Stimulated activated CD4-positive, alpha-beta T cell treated with anti-CD3 and anti-CD28 coated beads, Interleukin-12 subunit alpha, Interleukin-12 subunit beta, amount 100 ng/mL, for 24 hours (primary cell): ENCODE data around the gene FRMD6.
"Not testable (repeated sequence)": the region's sequence is repeated elsewhere in the genome, so short reads cannot be mapped to it uniquely, and the experiment has no call there.

Experiments used
- DNase-seq, 2 experiments: peaks; one replicate each; pipeline ENCODE4 v3.0.0-alpha.2; 2020; ENCODE audit warnings: low read depth in 2 of 2

FRMD6 gene

GRCh38 chr14:51630987-51631386 is 20.7 kb upstream of the FRMD6 start:
- DNase-seq, result no peak

GRCh38 chr14:51633298-51633697 is 18.4 kb upstream of the FRMD6 start:
- not testable (repeated sequence) for DNase-seq

DNA sequence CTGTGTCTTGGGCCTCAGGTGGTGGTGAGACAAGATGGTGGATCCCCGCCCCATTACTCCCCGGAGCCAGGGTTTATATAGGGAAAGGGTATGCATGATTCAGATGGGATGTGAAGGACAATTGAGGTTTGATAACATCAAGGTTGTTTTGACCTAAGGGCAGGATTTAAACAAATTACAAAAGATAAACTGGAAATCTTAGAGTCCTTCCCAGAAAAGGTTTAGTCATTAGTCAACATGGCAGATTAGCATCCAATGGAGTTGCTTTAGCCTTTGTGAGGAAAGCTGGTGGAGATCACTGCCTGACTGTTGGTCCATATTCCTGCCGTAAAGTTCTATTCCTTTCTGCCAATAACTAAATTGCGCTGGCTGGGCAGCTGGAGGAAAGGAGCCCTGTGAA is 15.6 kb upstream of the FRMD6 start:
- no peak for DNase-seq

DNA sequence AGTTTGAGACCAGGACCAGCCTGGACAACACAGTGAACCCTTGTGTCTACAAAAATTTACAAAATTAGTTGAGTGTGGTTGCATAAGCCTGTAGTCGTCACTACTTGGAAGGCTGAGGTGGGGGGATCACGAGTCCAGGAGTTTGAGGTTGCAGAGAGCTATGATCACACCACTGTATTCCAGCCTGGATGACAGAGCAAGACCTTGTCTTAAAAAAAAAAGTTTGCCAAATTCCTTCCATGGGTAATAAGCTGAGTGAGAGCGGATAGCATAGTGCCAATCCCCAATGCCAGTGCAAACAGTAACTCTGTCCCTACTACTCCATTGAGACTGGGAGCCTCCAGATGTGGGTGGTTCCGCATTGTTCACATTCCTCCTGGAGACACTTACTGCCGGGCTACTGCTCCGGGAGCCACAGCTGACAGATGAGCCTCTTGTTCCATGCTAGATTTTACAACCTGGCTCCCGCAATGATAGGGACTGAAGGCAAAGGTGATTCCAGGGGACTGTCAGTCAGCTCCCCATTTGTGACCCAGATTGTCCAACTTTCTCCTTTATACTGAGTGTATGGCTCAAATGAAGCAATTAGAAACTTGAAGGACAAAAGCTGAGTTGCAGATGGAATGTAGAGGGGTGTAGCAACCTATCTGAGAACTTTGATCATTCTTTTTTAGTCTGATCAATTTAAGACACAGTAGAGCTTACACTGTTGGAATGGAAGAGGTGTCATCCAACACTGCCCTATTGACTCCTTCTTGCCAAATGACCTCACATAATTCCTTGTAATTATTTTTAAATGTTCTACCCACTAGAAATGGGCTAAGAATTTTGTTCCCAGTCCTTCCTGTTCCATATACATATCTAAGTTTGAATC is 13.4 kb upstream of the FRMD6 start:
- DNase-seq, result no peak

GRCh38 chr14:51639668-51640316 is 11.9 kb upstream of the FRMD6 start:
- DNase-seq, result no peak

- no peak for DNase-seq
These were observed 8.6 kb upstream of the FRMD6 start for GRCh38 chr14:51643140-51643539.

- DNase-seq, result no peak
These were observed 7.3 kb upstream of the FRMD6 start for GRCh38 chr14:51644217-51644933.

GRCh38 chr14:51648296-51648695 is 3.4 kb upstream of the FRMD6 start:
- no peak for DNase-seq

DNA sequence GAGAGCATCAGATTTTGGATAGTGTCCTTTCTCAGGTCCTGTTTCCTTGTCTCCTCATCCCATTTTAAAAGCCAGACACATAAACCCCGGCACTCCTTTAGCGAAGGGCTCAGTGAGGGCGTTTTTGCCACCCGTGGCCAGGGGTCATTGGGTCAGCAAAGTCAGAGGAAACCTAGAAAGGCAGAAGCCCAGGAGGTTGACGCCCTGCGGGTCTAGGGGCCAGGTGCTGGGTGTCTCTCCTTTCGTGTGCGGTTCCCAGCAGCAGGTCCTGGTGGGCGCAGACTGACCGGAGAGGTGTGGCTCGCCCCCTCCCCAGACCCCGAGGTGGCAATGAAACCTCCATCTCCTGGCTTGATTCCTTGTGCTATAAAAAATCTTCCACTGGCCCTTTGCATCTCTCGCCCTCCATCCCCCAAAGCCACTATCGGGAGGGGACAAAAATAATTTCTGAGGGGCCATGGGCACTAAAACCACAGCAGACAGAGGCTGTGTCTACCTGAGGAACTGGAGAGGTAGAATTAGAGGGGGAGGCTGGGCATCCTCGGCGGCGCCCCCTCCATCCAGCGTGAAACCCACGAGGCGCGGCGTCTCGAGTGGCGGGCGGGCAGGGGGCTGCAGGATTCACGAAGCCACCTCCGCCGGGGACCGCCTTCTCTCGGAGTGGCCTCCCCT is 858 bp upstream of the FRMD6 start:
- no peak for DNase-seq

DNA sequence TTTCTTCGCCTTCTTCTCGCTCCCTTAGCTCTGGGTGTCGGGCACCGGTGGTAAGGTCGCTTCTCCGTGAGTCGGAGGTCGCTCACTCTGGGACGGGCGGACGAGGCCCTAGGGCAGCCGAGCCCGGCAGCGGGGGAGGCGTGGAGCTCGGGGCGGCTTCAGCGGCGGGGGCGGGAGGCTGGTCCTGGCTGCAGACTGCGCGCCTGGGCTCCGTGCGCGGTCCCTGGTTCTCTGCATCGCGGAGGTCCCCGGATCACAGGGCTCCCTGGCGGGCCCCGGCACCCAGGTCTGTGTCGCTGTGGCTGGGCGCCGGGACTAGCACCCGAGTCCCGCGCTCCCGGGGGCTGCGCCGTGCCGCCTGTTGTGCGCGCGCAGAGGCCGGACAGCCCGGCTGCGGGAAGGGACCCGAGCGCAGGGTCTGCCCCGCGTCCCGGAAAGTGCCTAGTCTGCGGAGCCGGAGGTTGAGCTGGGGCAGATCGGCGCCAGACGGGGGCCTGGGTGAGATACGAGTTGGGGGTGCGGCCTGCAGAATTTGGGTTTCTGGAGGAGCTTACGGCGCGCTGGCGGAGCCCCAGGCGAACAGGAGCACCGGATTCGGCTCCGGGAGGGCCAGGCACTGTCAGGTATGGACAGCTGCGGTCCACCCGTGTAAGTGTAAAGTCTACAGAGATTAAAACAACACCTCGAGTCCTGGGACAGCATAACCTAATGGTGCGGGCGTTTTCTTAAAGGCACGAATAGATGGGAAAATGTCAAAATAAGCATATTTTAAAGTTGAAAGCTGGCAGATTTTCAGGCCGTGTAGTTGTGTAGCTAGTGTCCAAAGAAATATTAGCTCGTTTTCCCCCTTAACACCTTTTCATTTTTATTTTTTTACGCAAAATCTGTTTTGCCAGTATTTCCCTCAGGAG is 713 bp downstream of the FRMD6 start:
- DNase-seq, result peak; percentile 14 to 37

DNA sequence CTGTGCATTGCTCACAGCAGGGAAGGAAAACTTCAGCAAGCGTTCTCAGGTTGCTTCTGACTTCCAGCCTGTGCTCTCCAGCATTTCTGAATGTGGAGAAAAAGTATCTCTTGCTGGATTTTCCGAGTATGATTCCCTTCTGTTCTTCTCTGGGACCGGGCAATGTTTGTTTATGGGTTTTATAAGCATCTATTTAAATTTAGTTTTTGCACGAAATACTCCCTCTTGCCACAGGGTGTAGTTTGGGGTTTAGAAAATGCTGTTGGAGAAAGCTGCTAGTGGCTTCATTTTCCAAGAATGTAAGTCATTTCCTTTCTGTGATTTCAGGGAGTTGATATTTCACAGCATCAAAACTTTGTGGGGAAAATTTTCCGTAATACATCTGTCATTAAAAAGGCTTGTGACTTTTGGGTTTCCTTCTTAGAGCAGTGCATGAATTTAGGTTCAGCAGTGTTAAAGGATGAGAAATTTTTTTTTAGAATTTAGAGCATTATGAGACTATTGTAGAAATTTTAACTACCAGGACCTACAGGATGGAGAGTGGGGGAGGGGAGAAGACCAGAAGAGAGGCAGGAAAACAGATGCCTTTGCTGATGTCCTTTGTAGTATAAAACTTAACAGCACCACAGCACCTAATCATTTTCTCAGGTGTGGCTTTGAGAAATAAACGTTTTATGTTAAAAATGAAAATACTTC is 1.5 kb downstream of the FRMD6 start:
- no peak for DNase-seq

DNA sequence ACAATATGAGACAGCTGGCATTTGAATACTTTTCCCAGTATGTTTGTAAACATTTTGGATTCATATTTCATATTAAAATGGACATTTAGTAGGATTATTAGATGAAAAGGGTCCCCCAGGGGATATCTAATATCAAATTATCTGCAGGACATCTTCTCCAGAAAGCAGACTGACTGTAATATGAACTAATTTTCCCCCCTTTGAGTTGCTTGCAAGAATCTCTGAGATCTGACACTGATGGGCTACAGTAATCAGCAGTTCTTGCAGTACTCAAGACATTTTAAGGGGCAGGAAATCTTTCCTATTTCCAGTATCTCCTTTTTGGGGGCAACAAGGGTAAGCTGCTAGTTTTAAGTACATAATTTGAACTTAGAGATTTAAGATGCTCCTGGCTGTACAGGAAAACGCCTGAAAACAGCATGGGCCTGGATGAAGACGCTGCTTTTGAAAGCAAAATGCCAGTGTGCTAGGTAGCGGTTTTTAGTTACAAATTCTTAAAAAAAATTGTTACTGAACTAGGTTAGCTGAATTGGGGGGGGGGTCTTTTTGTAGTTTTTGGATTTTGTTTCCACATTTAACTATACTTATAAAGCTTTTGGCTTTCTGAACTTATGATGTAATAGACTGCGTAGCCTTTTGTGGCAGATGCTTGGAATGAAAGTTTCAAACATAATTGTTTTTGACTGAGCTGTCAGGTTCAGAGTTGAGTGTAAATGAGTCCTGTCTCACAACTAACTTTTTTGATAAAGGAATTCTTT is 2.2 kb downstream of the FRMD6 start:
- no peak for DNase-seq

- DNase-seq, result no peak
These were observed 2.8 kb downstream of the FRMD6 start for GRCh38 chr14:51654533-51654845.

DNA sequence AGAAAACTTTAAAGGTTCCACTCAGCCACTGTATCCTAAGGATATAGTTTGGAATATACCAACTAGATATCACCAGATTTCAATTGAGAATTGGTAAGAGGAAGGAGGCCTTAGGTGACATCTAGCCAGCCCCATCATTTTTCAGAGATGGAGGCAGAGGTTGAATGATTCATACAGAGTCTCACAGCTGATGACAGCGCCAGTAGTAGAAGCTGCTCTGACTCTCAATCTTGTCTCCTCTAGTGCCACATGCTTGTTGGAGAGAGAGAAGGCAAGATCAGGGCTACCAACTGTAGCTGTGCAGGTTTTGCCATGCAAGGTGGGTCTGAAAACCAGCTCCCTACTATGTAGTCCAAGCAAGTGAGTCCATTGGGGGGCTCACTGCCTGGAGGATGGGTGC is 6.1 kb downstream of the FRMD6 start:
- no peak for DNase-seq

GRCh38 chr14:51658441-51659173 is 6.9 kb downstream of the FRMD6 start:
- DNase-seq, result no peak

DNA sequence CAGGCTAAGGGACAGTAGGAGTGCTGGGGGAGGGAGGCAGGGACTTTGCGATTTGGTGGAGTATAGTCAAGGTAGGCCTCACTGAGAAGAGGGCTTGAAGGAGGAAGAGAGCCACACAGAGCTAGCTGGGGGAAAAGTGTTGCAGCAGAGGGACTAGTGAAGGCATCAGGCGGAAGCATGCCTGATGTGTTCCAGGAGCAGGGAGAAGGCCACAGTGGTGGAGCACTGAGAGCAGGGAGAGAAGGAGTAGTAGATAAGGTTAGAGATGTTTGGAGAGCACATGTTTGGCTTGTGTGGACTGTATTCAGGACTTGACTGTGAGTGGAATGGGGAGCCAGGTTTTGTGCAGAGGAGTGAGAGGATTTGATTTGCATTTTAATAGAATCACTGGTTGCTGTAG is 9.0 kb downstream of the FRMD6 start:
- no peak for DNase-seq

- DNase-seq, result no peak
These were observed 9.8 kb downstream of the FRMD6 start for GRCh38 chr14:51661504-51661903.

DNA sequence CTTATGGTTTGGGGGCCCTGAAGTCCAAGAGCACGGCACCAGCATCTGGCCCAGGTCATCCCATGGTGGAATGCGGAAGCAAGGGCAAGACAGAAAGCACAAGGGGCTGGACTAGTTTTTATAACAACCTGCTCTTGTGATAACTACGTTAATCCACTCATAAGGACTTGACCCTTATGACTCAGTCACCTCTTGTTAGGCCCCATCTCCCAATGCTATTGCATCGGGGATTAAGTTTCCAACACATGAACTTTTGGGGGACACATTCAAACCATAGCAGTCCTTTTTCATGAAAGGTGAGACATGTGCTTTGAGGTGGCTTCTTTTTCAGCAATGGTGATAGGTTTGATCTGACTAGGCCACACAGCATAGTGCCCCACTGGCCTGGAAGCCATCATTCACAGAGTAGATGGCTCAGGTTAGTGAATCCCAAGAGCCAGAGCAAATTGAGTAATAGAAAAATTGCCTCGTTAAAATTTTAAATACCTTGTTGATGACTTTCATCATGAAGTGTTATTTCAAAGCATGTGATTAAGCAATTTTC is 12.1 kb downstream of the FRMD6 start:
- DNase-seq, result no peak

- no peak for DNase-seq
These were observed 14.4 kb downstream of the FRMD6 start for GRCh38 chr14:51666070-51666469.
